ENCODE data around the gene MICA.

Gene MICA

DNA sequence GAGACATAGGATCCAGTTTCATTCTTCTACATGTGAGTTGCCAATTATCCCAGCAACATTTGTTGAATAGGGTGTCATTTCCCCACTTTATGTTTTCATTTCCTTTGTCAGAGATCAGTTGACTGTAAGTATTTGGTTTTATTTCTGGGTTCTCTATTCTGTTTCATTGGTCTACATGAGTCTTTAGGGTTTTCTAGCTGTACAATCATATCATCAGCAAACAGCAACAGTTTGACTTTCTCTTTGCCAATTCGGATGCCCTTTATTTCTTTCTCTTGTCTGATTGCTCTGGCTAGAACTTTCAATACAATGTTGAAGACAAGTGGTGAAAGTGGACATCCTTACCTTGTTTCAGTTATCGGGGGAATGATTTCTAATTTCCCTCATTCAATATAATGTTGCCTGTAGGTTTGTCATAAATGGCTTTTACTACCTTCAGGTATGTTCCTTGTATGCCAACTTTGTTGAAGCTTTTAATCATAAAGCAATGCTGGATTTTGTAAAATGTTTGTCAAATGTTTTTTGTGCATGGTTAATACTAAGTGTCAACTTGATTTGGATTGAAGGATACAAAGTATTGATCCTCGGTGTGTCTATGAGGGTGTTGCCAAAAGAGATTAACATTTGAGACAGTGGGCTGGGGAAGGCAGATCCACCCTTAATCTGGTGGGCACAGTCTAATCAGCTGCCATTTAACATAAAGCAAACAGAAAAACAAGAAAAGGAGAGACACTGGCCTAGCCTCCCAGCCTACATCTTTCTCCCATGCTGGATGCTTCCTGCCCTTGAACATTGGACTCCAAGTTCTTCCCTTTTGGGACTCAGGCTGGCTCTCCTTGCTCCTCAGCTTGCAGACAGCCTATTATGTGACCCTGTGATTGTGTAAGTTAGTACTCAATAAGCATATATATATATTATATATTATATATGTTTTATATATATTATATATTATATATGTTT is 23.3 kb downstream of the MICA start:
- TF ChIP-seq FOXP2 (optimal IDR thresholded peaks at IDR 0.05; ENCODE audit: borderline replicate concordance, extremely low read depth, extremely low read length, insufficient read depth), result no peak
- TF ChIP-seq POLR2AphosphoS5 (IDR thresholded peaks at IDR 0.05; ENCODE audit: low read depth, low read length), result no peak
- TF ChIP-seq, protein P1, sequence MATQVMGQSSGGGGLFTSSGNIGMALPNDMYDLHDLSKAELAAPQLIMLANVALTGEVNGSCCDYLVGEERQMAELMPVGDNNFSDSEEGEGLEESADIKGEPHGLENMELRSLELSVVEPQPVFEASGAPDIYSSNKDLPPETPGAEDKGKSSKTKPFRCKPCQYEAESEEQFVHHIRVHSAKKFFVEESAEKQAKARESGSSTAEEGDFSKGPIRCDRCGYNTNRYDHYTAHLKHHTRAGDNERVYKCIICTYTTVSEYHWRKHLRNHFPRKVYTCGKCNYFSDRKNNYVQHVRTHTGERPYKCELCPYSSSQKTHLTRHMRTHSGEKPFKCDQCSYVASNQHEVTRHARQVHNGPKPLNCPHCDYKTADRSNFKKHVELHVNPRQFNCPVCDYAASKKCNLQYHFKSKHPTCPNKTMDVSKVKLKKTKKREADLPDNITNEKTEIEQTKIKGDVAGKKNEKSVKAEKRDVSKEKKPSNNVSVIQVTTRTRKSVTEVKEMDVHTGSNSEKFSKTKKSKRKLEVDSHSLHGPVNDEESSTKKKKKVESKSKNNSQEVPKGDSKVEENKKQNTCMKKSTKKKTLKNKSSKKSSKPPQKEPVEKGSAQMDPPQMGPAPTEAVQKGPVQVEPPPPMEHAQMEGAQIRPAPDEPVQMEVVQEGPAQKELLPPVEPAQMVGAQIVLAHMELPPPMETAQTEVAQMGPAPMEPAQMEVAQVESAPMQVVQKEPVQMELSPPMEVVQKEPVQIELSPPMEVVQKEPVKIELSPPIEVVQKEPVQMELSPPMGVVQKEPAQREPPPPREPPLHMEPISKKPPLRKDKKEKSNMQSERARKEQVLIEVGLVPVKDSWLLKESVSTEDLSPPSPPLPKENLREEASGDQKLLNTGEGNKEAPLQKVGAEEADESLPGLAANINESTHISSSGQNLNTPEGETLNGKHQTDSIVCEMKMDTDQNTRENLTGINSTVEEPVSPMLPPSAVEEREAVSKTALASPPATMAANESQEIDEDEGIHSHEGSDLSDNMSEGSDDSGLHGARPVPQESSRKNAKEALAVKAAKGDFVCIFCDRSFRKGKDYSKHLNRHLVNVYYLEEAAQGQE (IDR thresholded peaks at IDR 0.05; ENCODE audit: insufficient read depth in 1 of 2, low read depth in 2 of 2, low read length in 2 of 2), result no peak
- TF ChIP-seq SIN3A (IDR thresholded peaks at IDR 0.05; ENCODE audit: borderline replicate concordance, insufficient read depth, low read length), result no peak

DNA sequence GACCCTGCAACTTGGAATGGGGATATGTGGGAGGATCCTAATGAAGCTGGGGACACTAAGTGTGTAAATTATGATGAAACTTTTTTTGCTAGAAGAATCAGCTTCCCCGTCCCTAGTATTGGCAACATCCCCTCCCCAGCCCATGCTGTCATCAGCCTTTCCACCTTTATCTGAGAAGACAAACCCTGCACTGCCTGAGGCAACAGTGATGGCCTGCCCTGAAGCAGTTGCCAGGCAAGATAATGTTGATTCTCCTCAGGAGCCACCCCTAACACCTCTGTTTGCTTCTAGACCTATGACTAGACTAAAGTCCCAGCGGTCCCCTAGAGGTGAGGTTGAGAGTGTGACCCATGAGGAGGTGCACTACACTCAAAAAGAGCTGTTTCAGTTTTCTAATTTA is 27.1 kb downstream of the MICA start:
- TF ChIP-seq, protein P1 (IDR thresholded peaks at IDR 0.05; ENCODE audit: insufficient read depth in 1 of 2, low read depth in 2 of 2, low read length in 2 of 2), result no peak

DNA sequence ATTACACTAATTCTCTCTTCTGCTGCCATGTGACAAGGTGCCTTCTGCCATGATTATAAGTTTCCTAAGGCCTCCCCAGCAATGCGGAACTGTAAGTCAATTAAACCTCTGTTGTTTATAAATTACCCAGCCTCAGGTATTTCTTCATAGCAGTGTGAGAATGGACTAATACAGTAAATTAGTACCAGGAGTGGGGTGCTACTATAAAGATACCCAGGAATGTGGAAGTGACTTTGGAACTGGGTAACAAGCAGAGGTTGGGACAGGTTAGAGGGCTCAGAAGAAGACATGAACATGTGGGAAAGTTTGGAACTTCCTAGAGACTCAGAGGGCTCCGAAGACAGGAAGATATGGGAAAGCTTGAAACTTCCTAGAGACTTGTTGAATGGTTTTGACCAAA is 34.8 kb downstream of the MICA start:
- TF ChIP-seq TAF1 (IDR thresholded peaks at IDR 0.05; ENCODE audit: borderline replicate concordance, insufficient read depth, low read length), result no peak
- no peak for TF ChIP-seq POLR2AphosphoS5 (IDR thresholded peaks at IDR 0.05; ENCODE audit: low read depth, low read length)
- no peak for TF ChIP-seq SIN3A (IDR thresholded peaks at IDR 0.05; ENCODE audit: borderline replicate concordance, insufficient read depth, low read length)
- TF ChIP-seq, protein P1 (IDR thresholded peaks at IDR 0.05; ENCODE audit: insufficient read depth in 1 of 2, low read depth in 2 of 2, low read length in 2 of 2), result no peak
- TF ChIP-seq FOXP2 (optimal IDR thresholded peaks at IDR 0.05; ENCODE audit: borderline replicate concordance, extremely low read depth, extremely low read length, insufficient read depth), result no peak

DNA sequence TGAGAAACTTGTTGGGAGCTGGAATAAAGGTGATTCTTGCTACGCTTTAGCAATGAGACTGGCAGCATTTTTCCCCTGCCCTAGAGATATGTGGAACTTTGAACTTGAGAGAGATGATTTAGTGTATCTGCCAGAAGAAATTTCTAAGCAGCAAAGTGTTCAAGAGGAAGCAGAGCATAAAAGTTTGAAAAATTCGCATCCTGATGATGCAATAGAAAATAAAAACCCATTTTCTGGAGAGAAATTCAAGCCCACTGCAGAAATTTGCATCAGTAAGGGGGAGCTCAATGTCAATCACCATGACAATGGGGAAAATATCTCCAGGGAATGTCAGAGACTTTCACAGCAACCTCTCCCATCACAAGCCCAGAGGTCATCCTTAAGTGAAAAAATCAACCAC is 35.3 kb downstream of the MICA start:
- TF ChIP-seq TAF1 (IDR thresholded peaks at IDR 0.05; ENCODE audit: borderline replicate concordance, insufficient read depth, low read length), result no peak
- no peak for TF ChIP-seq SIN3A (IDR thresholded peaks at IDR 0.05; ENCODE audit: borderline replicate concordance, insufficient read depth, low read length)
- no peak for TF ChIP-seq FOXP2 (optimal IDR thresholded peaks at IDR 0.05; ENCODE audit: borderline replicate concordance, extremely low read depth, extremely low read length, insufficient read depth)
- TF ChIP-seq, protein P1 (IDR thresholded peaks at IDR 0.05; ENCODE audit: insufficient read depth in 1 of 2, low read depth in 2 of 2, low read length in 2 of 2), result no peak
- no peak for TF ChIP-seq POLR2AphosphoS5 (IDR thresholded peaks at IDR 0.05; ENCODE audit: low read depth, low read length)

Data from PFSK-1 (cell line).